NCI-H345 (cell line): ENCODE measurements around the gene LRP8.

ENCODE experiments used
- DNase-seq: peaks from one replicate; lab custom pipeline; 2025; lab: John Stamatoyannopoulos, UW

The LRP8 gene

DNA sequence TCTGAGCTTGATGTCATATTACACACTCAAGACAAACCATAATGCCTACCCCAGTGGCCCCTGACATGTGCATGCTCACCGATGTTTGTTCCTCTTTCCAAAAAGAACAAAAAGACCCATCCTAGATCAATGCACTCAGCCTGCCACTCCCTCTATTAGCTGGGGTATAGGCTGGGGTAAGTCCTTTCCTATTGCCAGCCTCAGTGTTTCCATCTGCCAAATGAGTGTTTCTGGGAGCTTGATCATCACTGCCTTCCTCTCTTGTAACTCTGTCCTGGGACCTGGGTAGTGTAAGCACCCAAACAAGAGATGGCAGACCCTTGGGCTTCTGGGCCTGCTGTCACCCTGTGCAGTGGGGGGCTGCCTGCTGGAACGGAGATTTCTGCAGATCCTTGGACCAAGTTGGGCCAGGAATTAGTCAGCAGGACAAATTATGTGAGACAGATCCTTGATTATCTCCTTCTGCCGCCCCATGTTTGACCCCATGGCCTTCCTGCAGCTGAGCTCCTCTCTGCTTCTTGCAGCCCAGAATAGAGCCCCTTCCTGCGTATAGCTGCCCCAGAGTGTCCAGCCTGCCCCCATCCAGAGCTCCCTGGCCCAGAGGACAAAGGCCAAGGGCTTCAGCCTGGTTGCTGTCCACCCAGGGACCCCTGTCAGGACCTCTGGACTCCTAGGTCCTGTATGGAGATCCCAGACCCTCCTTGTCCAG is 31.5 kb upstream of the LRP8 start:
- DNase-seq = no peak

DNA sequence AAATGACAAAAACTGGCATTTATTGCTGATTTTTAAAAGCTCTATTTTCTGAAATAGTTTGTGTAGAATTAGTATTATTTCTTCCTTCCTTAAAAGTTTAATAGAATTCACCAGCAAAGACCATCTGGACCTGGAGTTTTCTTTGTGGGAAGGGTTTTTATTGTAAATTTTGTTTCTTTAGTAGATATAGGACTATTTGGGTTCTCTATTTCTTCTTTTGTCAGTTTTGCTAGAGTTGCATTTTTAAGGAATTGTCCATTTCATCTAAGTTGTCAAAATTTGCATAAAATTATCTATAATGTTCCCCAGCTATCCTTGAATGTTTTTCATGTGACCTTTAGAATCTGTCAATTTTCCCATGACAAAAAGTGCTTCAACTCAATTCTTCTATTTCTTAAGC is 28.8 kb upstream of the LRP8 start:
- no peak for DNase-seq

DNA sequence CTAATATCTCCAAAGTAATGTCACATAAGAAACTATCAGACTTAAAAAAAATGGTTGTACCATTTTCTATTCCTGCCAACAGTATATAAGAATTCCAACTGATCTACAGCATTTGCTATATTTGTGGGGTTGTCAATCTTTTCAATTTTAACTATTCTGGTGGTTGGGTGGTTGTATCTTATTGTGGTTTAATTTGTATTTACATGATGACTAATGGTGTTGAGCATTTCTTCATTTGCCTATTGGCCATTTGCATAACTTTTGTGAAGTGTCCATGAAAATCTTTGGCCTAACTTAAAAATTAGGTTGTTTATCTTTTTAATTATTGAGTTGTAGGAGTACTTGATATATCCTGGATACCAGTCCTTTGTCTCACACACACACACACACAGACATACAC is 26.2 kb upstream of the LRP8 start:
- no peak for DNase-seq

- no peak for DNase-seq
Observed at GRCh38 chr1:53352561-53352960, 24.7 kb upstream of the LRP8 start.

DNA sequence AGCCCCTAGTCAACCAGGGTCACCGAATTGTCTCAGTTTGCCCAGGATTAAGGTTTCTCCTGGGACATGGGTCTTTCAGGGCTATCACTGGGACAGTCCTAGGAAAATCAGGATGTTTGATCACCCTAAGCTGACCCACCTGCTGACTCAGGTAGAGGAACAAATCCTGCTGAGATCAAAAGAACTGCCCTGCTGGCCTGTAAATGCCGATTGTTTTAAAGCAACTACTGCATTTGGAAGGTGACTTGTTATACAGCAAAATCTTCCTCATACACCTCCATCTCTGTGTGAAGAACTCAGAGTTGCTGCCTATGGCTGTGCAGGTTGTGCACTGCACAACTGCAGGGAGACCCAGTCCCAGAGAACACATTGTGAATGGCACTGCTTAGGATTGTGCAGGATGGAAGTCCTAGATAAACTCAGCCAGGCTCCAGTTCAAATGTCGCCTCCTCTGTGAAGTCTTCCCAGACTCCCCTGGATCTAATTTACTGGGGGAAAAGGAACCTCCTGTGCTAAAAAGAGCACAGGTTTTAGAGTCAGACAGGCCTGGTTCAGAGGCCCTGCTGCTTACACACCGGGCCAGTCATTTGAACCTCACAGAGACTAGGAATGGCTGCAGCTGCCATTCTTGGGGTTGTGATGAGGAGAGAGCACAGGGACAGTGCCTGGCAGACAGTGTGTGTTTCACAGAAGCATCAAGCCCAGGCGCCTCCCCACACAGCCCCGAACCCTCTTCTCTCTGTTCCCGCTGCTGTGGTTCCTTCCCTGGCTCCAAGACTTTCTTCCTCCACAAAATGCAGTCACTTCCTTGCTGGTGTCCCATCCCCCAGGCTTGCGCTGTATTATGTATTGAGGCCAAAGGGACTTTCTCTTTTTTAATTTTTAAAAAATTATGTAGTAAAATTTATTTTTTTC is 23.2 kb upstream of the LRP8 start:
- DNase-seq = no peak

- DNase-seq = no peak
Observed at GRCh38 chr1:53349968-53350852, 22.3 kb upstream of the LRP8 start.

DNA sequence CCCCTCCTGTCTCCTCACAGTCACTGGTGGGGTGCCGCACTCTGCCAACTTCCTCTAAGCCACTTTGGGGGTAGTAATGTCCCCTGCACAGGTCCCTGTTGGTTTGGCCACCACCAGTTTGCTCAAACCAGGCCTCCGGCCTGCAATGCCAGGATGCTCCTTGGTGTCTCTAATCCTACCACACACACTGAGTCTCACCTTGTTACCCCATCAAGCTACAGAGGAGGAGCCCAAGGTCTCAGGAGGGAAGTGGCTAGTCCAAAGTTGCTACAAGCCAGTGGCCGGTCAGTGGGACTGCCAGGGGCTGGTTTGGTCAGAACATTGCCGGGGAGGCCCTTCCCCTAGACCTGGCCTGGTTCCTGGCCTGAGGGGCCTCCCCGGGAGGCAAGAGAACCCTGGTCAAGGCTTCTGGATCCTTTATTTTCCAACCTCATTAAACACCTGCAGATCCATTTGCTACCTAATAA is 21.5 kb upstream of the LRP8 start:
- no peak for DNase-seq

DNA sequence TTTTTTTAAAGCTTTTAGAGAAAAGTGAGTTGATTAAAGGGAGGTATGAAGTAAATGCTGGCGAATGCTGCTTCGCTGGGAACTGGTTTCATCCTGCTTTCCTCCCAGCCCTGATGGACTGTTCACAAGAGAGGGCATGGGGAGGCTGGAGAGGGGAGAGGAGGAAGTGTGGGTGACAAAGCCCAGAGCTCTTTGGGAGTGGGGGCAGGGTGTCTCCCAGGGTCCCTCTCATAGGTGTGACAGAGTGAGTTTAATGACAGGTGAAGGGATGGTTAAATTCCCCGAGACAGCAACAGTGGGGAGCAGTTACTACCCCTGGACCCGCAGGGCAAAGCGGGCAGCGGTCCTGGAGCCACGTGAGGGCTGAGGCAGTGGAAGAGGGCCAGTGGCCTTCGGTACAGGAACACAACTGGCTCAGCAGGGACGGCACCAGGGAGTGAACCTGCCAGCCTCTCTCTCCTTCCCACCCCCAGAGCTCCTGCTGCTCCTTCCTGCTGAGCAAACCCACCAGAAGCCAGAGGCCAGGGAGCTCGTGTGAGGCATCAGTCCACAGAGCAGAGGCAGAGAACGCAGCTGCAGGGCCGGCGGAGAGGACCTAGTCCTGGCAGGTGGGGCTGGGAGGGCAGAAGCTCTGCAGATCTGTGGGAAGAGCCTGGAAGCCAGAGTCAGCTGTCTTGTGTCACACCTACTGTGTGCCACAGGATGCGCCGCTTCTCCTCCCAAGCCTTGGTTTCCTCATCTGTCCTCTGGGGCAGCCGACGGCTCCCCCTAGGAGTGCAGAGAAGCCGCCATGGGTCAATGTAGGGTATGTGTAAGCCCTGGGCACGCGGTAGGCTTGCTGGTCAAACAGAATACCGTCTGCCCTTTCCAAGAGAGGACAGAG is 20.9 kb upstream of the LRP8 start:
- no peak for DNase-seq

DNA sequence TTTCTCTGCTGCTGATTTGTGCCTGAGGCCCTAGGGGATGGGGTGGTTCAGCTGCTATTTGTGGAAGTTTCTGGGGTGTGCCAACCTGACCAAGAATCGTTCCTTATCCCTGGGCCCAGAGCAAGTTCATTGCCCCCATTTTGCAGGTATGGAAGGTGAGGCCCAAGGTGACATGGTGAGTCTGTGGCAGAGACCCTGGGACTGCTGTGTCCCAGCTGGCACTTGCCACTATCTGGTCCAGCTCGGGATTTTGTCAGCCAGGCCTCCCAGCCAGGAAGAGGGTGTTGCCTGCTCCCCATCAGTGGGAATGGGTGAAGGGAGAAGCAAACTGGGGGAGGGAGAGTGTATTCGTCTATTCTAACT is 18.9 kb upstream of the LRP8 start:
- no peak for DNase-seq

- DNase-seq = no peak
Observed at GRCh38 chr1:53345996-53346813, 18.3 kb upstream of the LRP8 start.

- DNase-seq = no peak
Observed at GRCh38 chr1:53344921-53345838, 17.3 kb upstream of the LRP8 start.

DNA sequence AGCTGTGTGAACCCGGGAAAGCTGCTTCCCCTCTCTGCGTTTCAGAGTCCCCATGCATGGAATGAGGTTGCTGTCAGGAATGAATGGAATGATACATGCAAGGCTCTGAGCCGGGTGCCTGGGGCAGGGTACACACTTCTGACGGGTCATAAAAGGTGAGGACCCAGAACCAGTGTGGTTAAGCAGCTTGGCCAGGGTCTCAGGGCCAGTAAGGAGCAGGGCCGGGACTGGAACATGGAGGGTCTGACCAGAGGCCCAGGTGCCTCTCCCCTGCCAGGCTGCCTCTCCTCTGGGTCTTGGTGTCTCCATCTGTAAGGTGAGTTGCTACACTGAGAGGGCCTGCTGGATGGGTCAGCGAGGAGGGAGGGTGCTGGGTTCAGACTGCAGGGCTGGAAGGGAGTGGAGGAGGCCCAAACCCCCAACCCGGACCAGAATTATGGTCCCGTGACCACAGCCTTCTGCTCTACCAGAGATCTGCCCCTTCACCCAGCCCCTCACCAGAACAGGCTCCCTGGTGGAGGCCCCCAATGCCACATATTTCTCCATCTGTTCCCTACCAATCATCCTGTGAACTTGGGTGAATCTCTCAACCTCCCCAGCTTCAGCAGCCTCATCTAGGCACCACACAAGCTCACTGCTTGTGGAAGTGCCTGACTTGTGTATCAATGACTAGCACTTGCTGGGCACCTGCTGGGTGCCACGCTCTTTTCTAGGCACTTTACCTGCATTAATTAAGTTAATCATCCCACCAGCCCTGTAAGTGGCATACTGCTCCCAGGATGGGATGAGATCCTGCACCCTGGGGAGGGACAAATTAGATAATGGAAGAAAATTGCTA is 16.2 kb upstream of the LRP8 start:
- no peak for DNase-seq

GRCh38 chr1:53342735-53343470 is 15.0 kb upstream of the LRP8 start:
- no peak for DNase-seq

DNA sequence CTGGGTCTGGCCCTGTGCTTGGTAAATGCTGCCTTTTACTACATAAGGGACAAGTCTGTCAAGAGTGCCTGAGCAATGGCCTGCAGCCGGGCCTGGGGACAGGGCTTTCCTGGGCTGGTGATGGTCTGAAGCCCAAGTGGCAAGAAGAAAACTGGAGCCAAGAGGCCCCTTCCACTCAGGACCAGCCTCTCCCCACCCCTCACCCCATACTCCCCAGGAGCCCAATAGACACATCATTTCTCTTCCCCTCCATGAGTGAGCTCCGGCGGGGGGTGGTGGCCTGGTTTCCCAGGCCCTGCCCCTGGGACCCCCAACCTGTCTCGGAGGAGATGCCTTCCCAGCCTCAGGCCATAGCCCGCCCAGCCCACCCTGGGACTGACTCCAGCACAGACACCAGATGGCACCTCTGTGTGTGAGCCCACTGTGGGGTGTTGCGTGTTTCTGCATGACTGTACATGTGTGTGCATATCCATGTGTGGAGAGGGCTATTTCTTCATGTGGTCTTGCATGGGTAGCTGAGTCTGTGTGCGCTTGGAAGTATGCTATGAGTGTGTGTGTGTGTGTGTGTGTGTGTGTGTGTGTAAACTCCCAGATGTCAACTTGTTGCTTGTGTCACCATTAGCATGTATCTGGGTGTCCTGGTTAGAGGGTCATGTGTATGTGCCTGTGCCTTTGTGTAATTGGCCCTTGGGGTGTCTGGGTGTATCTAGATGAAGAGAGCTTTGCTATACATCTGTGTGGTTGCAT is 14.3 kb upstream of the LRP8 start:
- no peak for DNase-seq

DNA sequence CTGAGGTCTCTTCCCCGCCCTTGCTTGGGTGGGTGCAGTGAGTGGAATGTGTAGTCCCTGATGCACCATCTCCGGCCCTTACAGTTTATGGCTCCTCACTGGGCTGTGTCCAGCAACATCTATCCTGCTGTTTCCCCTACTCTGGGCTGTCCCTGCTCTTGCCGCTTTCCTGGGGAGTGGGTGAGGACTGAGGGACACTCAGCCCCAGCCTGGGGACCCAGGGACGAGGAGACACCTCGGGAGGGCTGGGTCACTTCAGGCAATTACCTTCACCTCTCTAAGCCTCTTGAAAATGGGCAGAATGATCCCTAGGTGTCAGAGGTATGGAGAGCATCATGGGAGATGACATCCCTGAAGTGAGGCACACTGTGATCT is 13.6 kb upstream of the LRP8 start:
- no peak for DNase-seq

- DNase-seq = no peak
Observed at GRCh38 chr1:53340660-53341520, 13.0 kb upstream of the LRP8 start.
